Heart right ventricle (tissue), 16 donors: ENCODE results near the gene TRIM41. TPM values are rescaled to one million over a fixed set of nuclear protein-coding genes. Genes with fewer than 3 reads are reported as not detected.
"Not testable (repeated sequence)": the region's sequence is repeated elsewhere in the genome, so short reads cannot be mapped to it uniquely, and the experiment has no call there.

Source experiments
- ATAC-seq, 8 donors: fragments of 200-7000 bp; cut with Tn5 transposase; one replicate each; pipeline ENCODE4 v1.9.1; 2020; ENCODE audit warnings: mild to moderate bottlenecking in 8 of 8, moderate library complexity in 8 of 8, moderate number of reproducible peaks in 1 of 8
- DNase-seq, 2 donors: peaks; one replicate each; pipeline ENCODE4 v3.0.0-alpha.2; 2020
- H3K27ac ChIP-seq, 10 donors: fragments of 200-600 bp; sonication (generic) in 2 of 10; one replicate each; pipeline versions ENCODE4 v1.5.0 to v1.8.0; 2020 to 2022; ENCODE audit warnings: mild to moderate bottlenecking in 3 of 10
- H3K27me3 ChIP-seq, 7 donors: fragments of 200-600 bp; one replicate each; pipeline ENCODE4 v1.8.0; 2021 to 2022; ENCODE audit warnings: mild to moderate bottlenecking in 2 of 7
- H3K36me3 ChIP-seq, 9 donors: fragments of 200-600 bp; sonication (generic) in 1 of 9; one replicate each; pipeline versions ENCODE4 v1.5.0 to v1.8.0; 2020 to 2022; ENCODE audit warnings: mild to moderate bottlenecking in 2 of 9
- H3K4me1 ChIP-seq, 9 donors: fragments of 200-600 bp; sonication (generic) in 1 of 9; one replicate each; pipeline versions ENCODE4 v1.5.0 to v1.8.0; 2020 to 2022; ENCODE audit warnings: mild to moderate bottlenecking in 4 of 9
- H3K4me3 ChIP-seq, 10 donors: fragments of 200-600 bp; sonication (generic) in 2 of 10; one replicate each; pipeline versions ENCODE4 v1.5.0 to v1.8.0; 2020 to 2022; ENCODE audit warnings: mild to moderate bottlenecking in 7 of 10, moderate library complexity in 2 of 10
- H3K9me3 ChIP-seq, 11 donors: fragments of 200-600 bp in 10 of 11; sonication (generic) in 2 of 11; one replicate each; pipeline versions ENCODE4 v1.5.0 to v1.8.0; 2013 to 2022; ENCODE audit warnings: mild to moderate bottlenecking in 2 of 11, control low read depth in 1 of 11, moderate library complexity in 1 of 11
- CTCF ChIP-seq, 9 donors: fragments of 200-600 bp; sonication (generic) in 2 of 9; IDR thresholded peaks; one replicate each; pipeline versions ENCODE4 v1.5.0 to v1.8.0; 2021 to 2022; ENCODE audit warnings: antibody characterized with exemption in 9 of 9, mild to moderate bottlenecking in 5 of 9, moderate library complexity in 1 of 9
- WGBS, 2 donors: extraction: QIAGEN DNeasy Blood & Tissue Kit; methylation state at CpG; one replicate each; pipeline ENCODE4 v1.1.7; 2013; ENCODE audit warnings: inconsistent platforms in 1 of 2; 5-methylcytosine and 5-hydroxymethylcytosine counted together
- intact Hi-C, 10 donors: fragments of 100-400 bp; cut with DNase I; formaldehyde crosslinking; loops; one replicate each; pipeline versions ENCODE4 v1.11.1 to v1.14.2; 2022
- polyA plus RNA-seq, 2 donors: library from polyadenylated mRNA; stranded (reverse); fragments of 200-250 nt; gene quantifications; one replicate each; pipeline ENCODE4 v1.2.3, GENCODE V29; 2013
- total RNA-seq, 10 donors: library from RNA; stranded (reverse); fragmentation: NEBNext Ultra II Directional in 3 of 10; extraction: Animal tissue kit (Norgen Biotek cat#: 25700) in 3 of 10; gene quantifications; one replicate each; pipeline versions ENCODE4 v1.2.1 to v1.2.4, GENCODE V29; 2021 to 2023
- donor health status: Arrhythmogenic right ventricular cardiomyopathy.
- donor health status: ischemic (EF 13 %, LVEDD 7.1; RV severe dilation, severe dysfunction).
- donor health status: healthy with polysubstance abuse.
- donor health status: DM: no; HTN: yes; CAD: no.
- donor health status: DM: no; HTN: no; CAD: no.
- donor health status: ischemic (EF 25% LVEDD 6.9; RV normal size, moderate dysfunction).
- donor health status: ischemic (EF 25% LVEDD 5.7; RV mildly dilated, moderate dysfunction).
- donor health status: healthy.
- donor health status: DM: yes; HTN: yes; CAD: no.
- donor health status: Ischemic cardiomyopathy.
- donor health status: ischemic (EF 35%, LVEDD 5.7; RV mildly dilated, moderate dysfunction).
- donor health status: nonischemic (EF 11% LVEDD 7.7; RV severe dilation, severe dysfunction).
- donor health status: DM: yes; HTN: yes; CAD: no.
- donor health status: PGD.
- donor health status: ischemic (EF 29% LVEDD 5.4; RV normal size, mild dysfunction).
- donor health status: nonischemic (EF 23%, LVEDD 6.1; RV moderate dilation, normal function).

Gene TRIM41
- total and polyA plus RNA-seq, 12 donors, result 12.1 to 28.2 (median 25.2) TPM

GRCh38 chr5:181205761-181206649 lies 17.1 kb upstream of the TRIM41 start:
- ATAC-seq, result peak in 5 of 8 donors; percentile 19 to 50 (median 26)
- Histone ChIP-seq H3K36me3 (peaks cover 0 to 4% (median 0%) of the 10 kb centered on the region in 9 donors), H3K4me1 (peaks cover 7 to 47% (median 29%) of the 10 kb centered on the region in 9 donors), H3K9me3 (no peaks in the 10 kb centered on the region), H3K27ac (peak overlapping the region; percentile 17 to 87 (median 82)), H3K27me3 (peaks cover 0 to 28% (median 0%) of the 10 kb centered on the region in 7 donors), H3K4me3 (peak overlapping the region in 9 of 10 donors; percentile 70 to 90 (median 74))
- intact Hi-C loops, result loop anchor here in 6 of 10 donors (1.0 to 2.0 kb wide), 5 partner anchors 12 to 17 kb away; partner anchors contain the start of gene TRIM41 (in 2 of the 6)
- no peak for TF ChIP-seq CTCF (IDR thresholded peaks at IDR 0.05)
- WGBS, 2 donors, result 10 to 16% methylated on average over 37 of the region's 37 CpGs
- no peak for DNase-seq

GRCh38 chr5:181207214-181207959 lies 15.7 kb upstream of the TRIM41 start:
- intact Hi-C loops, result loop anchor here in 5 of 10 donors (1.0 to 2.0 kb wide), 4 partner anchors 10 to 17 kb away; partner anchors contain the start of gene TRIM41 (in 2 of the 5)
- Histone ChIP-seq H3K36me3 (peaks cover 0 to 4% (median 0%) of the 10 kb centered on the region in 9 donors), H3K27ac (peak overlapping the region in 9 of 10 donors; percentile 77 to 87 (median 82)), H3K9me3 (no peaks in the 10 kb centered on the region), H3K4me1 (peaks cover 7 to 47% (median 37%) of the 10 kb centered on the region in 9 donors), H3K4me3 (peak overlapping the region; percentile 22 to 90 (median 74)), H3K27me3 (peaks cover 0 to 28% (median 0%) of the 10 kb centered on the region in 7 donors)
- WGBS, 2 donors, result 1% methylated on average over 36 of the region's 36 CpGs
- ATAC-seq (peak; percentile 35 to 73 (median 52)), DNase-seq (peak; percentile 78 to 80)
- TF ChIP-seq CTCF (IDR thresholded peaks at IDR 0.05), result no peak

GRCh38 chr5:181207960-181208253 lies 15.2 kb upstream of the TRIM41 start:
- H3K36me3 ChIP-seq, result peaks cover 0 to 1% (median 0%) of the 10 kb centered on the region in 9 donors
- no peak for ATAC-seq
- H3K4me1 ChIP-seq, result peaks cover 7 to 48% (median 39%) of the 10 kb centered on the region in 9 donors
- peak overlapping the region in 3 of 10 donors; percentile 74 to 90 (median 74) for H3K4me3 ChIP-seq
- DNase-seq, result no peak
- WGBS, 2 donors, result 36 to 46% methylated on average over 3 of the region's 3 CpGs
- H3K27ac ChIP-seq, result peak overlapping the region in 8 of 10 donors; percentile 10 to 87 (median 82)
- peaks cover 0 to 28% (median 0%) of the 10 kb centered on the region in 7 donors for H3K27me3 ChIP-seq
- intact Hi-C loops, result loop anchor here in 5 of 10 donors (1.0 to 2.0 kb wide), 4 partner anchors 9 to 17 kb away; partner anchors contain the start of gene TRIM41 (in 2 of the 5)
- H3K9me3 ChIP-seq, result no peaks in the 10 kb centered on the region
- no peak for TF ChIP-seq CTCF (IDR thresholded peaks at IDR 0.05)

GRCh38 chr5:181209006-181209405 lies 14.1 kb upstream of the TRIM41 start:
- H3K36me3 ChIP-seq, H3K9me3 ChIP-seq, H3K27ac ChIP-seq, DNase-seq, intact Hi-C loops, H3K4me3 ChIP-seq, ATAC-seq: not testable (repeated sequence)
- Histone ChIP-seq H3K4me1 (peaks cover 7 to 43% (median 32%) of the 10 kb centered on the region in 9 donors), H3K27me3 (peaks cover 0 to 28% (median 0%) of the 10 kb centered on the region in 7 donors)
- WGBS, 2 donors, result 90 to 91% methylated on average over 23 to 24 of the region's 24 CpGs

GRCh38 chr5:181210148-181210547 lies 12.9 kb upstream of the TRIM41 start:
- ATAC-seq, intact Hi-C loops, H3K27ac ChIP-seq, H3K36me3 ChIP-seq, H3K4me3 ChIP-seq, DNase-seq, H3K9me3 ChIP-seq: not testable (repeated sequence)
- H3K4me1 ChIP-seq, result peaks cover 3 to 34% (median 23%) of the 10 kb centered on the region in 9 donors
- peaks cover 0 to 16% (median 0%) of the 10 kb centered on the region in 7 donors for H3K27me3 ChIP-seq
- WGBS, 2 donors, result 83 to 85% methylated on average over 11 of the region's 11 CpGs

- 74 to 76% methylated on average over 17 of the region's 17 CpGs for WGBS, 2 donors
- H3K27ac ChIP-seq, intact Hi-C loops: not testable (repeated sequence)
Measured at GRCh38 chr5:181210698-181211097, 12.4 kb upstream of the TRIM41 start.

More at GRCh38 chr5:181210698-181211097, 12.4 kb upstream of the TRIM41 start:
- H3K4me3 ChIP-seq, ATAC-seq, H3K36me3 ChIP-seq, H3K9me3 ChIP-seq, DNase-seq: not testable (repeated sequence)
- Histone ChIP-seq H3K4me1 (peaks cover 0 to 28% (median 18%) of the 10 kb centered on the region in 9 donors), H3K27me3 (peaks cover 0 to 12% (median 0%) of the 10 kb centered on the region in 7 donors)
